ENCODE results near the gene IL36RN. TPM values are rescaled to one million over a fixed set of nuclear protein-coding genes. Genes with fewer than 3 reads are reported as not detected.

Gene IL36RN
- total RNA-seq, 4 donors from 2014 or later = not detected

GRCh38 chr2:113061896-113062770, 3.1 kb downstream of the IL36RN start:
- no peak overlapping the region for H3K4me3 ChIP-seq
- no peak for DNase-seq
- H3K27me3 ChIP-seq = no peaks in the 10 kb centered on the region
- no peak overlapping the region for H3K27ac ChIP-seq
- H3K9me3 ChIP-seq = no peaks in the 10 kb centered on the region
- no peaks in the 10 kb centered on the region for H3K4me1 ChIP-seq
- TF ChIP-seq POLR2A (IDR thresholded peaks at IDR 0.05) (no peak), CTCF (IDR thresholded peaks at IDR 0.05) (no peak)
- H3K36me3 ChIP-seq = no peaks in the 10 kb centered on the region

- Histone ChIP-seq H3K4me1 (no peaks in the 10 kb centered on the region), H3K27me3 (no peaks in the 10 kb centered on the region), H3K36me3 (no peaks in the 10 kb centered on the region), H3K4me3 (no peak overlapping the region), H3K9me3 (no peaks in the 10 kb centered on the region), H3K27ac (no peak overlapping the region)
- no peak for TF ChIP-seq POLR2A (IDR thresholded peaks at IDR 0.05)
- TF ChIP-seq CTCF (IDR thresholded peaks at IDR 0.05) = no peak
- no peak for DNase-seq
These were observed 5.3 kb downstream of the IL36RN start for GRCh38 chr2:113064281-113064680.

GRCh38 chr2:113064898-113065297, 5.9 kb downstream of the IL36RN start:
- Histone ChIP-seq H3K4me3 (no peak overlapping the region), H3K4me1 (no peaks in the 10 kb centered on the region), H3K36me3 (no peaks in the 10 kb centered on the region), H3K27me3 (no peaks in the 10 kb centered on the region), H3K27ac (no peak overlapping the region), H3K9me3 (no peaks in the 10 kb centered on the region)
- no peak for TF ChIP-seq POLR2A (IDR thresholded peaks at IDR 0.05)
- no peak for TF ChIP-seq CTCF (IDR thresholded peaks at IDR 0.05)
- no peak for DNase-seq

- Histone ChIP-seq H3K27ac (no peak within 1 kb of the TSS), H3K4me3 (no peak within 1 kb of the TSS), H3K9me3 (no peaks in the 10 kb centered on the region), H3K27me3 (no peaks in the 10 kb centered on the region), H3K36me3 (no peaks in the 10 kb centered on the region), H3K4me1 (no peaks in the 10 kb centered on the region)
- TF ChIP-seq CTCF (IDR thresholded peaks at IDR 0.05) (no peak), POLR2A (IDR thresholded peaks at IDR 0.05) (no peak)
- no peak for DNase-seq
These were observed 8.7 kb downstream of the IL36RN start, which contains the start of gene IL1F10 for GRCh38 chr2:113067681-113068080. Gene IL1F10, plus strand, starts transcription at chr2:113067970. Its CDS starts 4,769 bp downstream, at chr2:113072739.

- no peak for TF ChIP-seq POLR2A (IDR thresholded peaks at IDR 0.05)
- H3K4me3 ChIP-seq = no peak overlapping the region
- H3K9me3 ChIP-seq = no peaks in the 10 kb centered on the region
- no peak for DNase-seq
- no peaks in the 10 kb centered on the region for H3K36me3 ChIP-seq
- H3K4me1 ChIP-seq = no peaks in the 10 kb centered on the region
- H3K27me3 ChIP-seq = no peaks in the 10 kb centered on the region
- no peak overlapping the region for H3K27ac ChIP-seq
These were observed 9.3 kb downstream of the IL36RN start for GRCh38 chr2:113068249-113068648.

- no peaks in the 10 kb centered on the region for H3K9me3 ChIP-seq
- H3K4me3 ChIP-seq = no peak overlapping the region
- H3K36me3 ChIP-seq = no peaks in the 10 kb centered on the region
- DNase-seq = no peak
- no peaks in the 10 kb centered on the region for H3K27me3 ChIP-seq
- H3K4me1 ChIP-seq = no peaks in the 10 kb centered on the region
- TF ChIP-seq POLR2A (IDR thresholded peaks at IDR 0.05) (no peak), CTCF (IDR thresholded peaks at IDR 0.05) (no peak)
- H3K27ac ChIP-seq = no peak overlapping the region
These were observed 9.9 kb downstream of the IL36RN start for GRCh38 chr2:113068706-113069485.
